ENCODE data around the gene PPP1R1C. TPM values are rescaled to one million over a fixed set of nuclear protein-coding genes. Genes with fewer than 3 reads are reported as not detected.

The PPP1R1C gene
- total and polyA plus RNA-seq, 2 of the 13 experiments (the other 11 are each of a cell fraction or from before 2014, with no cell fraction given) = 1.5 to 3.5 TPM

- intact Hi-C loops (cut with micrococcal nuclease; ENCODE audit: unreplicated experiment) = no loop called here
- no TSS peak for BruUV-seq (replicated peaks)
- Histone ChIP-seq H2AFZ (ENCODE audit: low read length) (no peak overlapping the region), H3K27ac (ENCODE audit: extremely low read length, insufficient read depth, low read length) (no peak overlapping the region), H3K9me3 (ENCODE audit: low read length) (no peaks in the 10 kb centered on the region), H3K36me3 (replicated peaks in 1 of 2; ENCODE audit: control insufficient read depth in 1 of 2, insufficient read depth in 2 of 2, low read length in 2 of 2) (no peaks in the 10 kb centered on the region), H4K20me1 (ENCODE audit: insufficient read depth, low read length) (no peaks in the 10 kb centered on the region), H3K79me2 (ENCODE audit: insufficient read depth, low read length) (no peaks in the 10 kb centered on the region), H3K27me3 (ENCODE audit: control insufficient read depth in 1 of 2, insufficient read depth in 2 of 2, low read length in 2 of 2) (no peaks in the 10 kb centered on the region), H3K9ac (ENCODE audit: insufficient read depth, low read depth, low read length) (no peak overlapping the region), H3K4me2 (ENCODE audit: low read depth, low read length) (no peak overlapping the region), H3K4me3 (replicated peaks in 1 of 3; ENCODE audit: insufficient read depth in 1 of 3, low read depth in 2 of 3, low read length in 3 of 3) (no peak overlapping the region), H3K4me1 (ENCODE audit: insufficient read depth, low read length) (no peaks in the 10 kb centered on the region)
- WGBS (ENCODE audit: low lambda C conversion rate) = 0% methylated on average over 1 of the region's 1 CpG
- in situ Hi-C loops (cut with HindIII; ENCODE audit: extremely low pct_ligation_motif_present, low pct_unique_long_range_greater_than_20kb) = no loop called here
- no peak for TF ChIP-seq CAMTA2 (CRISPR knock-in tag; IDR thresholded peaks at IDR 0.05; ENCODE audit: borderline replicate concordance)
- no peak for TF ChIP-seq DBP (CRISPR knock-in tag; IDR thresholded peaks at IDR 0.05; ENCODE audit: not compliant biosample characterization)
- no peak for TF ChIP-seq FOXA3 (CRISPR knock-in tag; IDR thresholded peaks at IDR 0.05)
- no peak for TF ChIP-seq ZNF232 (CRISPR knock-in tag; IDR thresholded peaks at IDR 0.05; ENCODE audit: borderline replicate concordance)
- TF ChIP-seq KDM2A (CRISPR knock-in tag; IDR thresholded peaks at IDR 0.05; ENCODE audit: borderline replicate concordance, low read depth) = no peak
- TF ChIP-seq NCOR1 (IDR thresholded peaks at IDR 0.05; ENCODE audit: borderline replicate concordance, low read length) = no peak
- no peak for TF ChIP-seq ATF3 (CRISPR knock-in tag; IDR thresholded peaks at IDR 0.05)
- ATAC-seq = no peak
- POLR2A ChIA-PET = no interaction called here
- CTCF ChIA-PET (ENCODE audit: low intra/inter-chr PET ratio, low total read pairs) = no interaction called here
- no peak for FAIRE-seq
- DNase-seq (ENCODE audit: low spot score) = no peak
Measured at GRCh38 chr2:182133195-182133891, 147.7 kb downstream of the PPP1R1C start.

GRCh38 chr2:182134201-182134600 is 148.5 kb downstream of the PPP1R1C start:
- BruUV-seq (replicated peaks) = no TSS peak
- no peaks in the 10 kb centered on the region for H3K9me3 ChIP-seq (ENCODE audit: low read length)
- no peak overlapping the region for H2AFZ ChIP-seq (ENCODE audit: low read length)
- no peak for ATAC-seq
- in situ Hi-C loops (cut with HindIII; ENCODE audit: extremely low pct_ligation_motif_present, low pct_unique_long_range_greater_than_20kb) (no loop called here), intact Hi-C loops (cut with micrococcal nuclease; ENCODE audit: unreplicated experiment) (no loop called here)
- no peaks in the 10 kb centered on the region for H4K20me1 ChIP-seq (ENCODE audit: insufficient read depth, low read length)
- H3K27me3 ChIP-seq (ENCODE audit: control insufficient read depth in 1 of 2, insufficient read depth in 2 of 2, low read length in 2 of 2) = no peaks in the 10 kb centered on the region
- WGBS (ENCODE audit: low lambda C conversion rate) = 0% methylated on average over 1 of the region's 1 CpG
- DNase-seq (ENCODE audit: low spot score) = no peak
- no peak overlapping the region for H3K9ac ChIP-seq (ENCODE audit: insufficient read depth, low read depth, low read length)
- POLR2A ChIA-PET = no interaction called here
- H3K27ac ChIP-seq (ENCODE audit: extremely low read length, insufficient read depth, low read length) = no peak overlapping the region
- no peak overlapping the region for H3K4me2 ChIP-seq (ENCODE audit: low read depth, low read length)
- FAIRE-seq = no peak
- no peaks in the 10 kb centered on the region for H3K4me1 ChIP-seq (ENCODE audit: insufficient read depth, low read length)
- H3K36me3 ChIP-seq (replicated peaks in 1 of 2; ENCODE audit: control insufficient read depth in 1 of 2, insufficient read depth in 2 of 2, low read length in 2 of 2) = no peaks in the 10 kb centered on the region
- H3K79me2 ChIP-seq (ENCODE audit: insufficient read depth, low read length) = no peaks in the 10 kb centered on the region
- no peak overlapping the region for H3K4me3 ChIP-seq (replicated peaks in 1 of 3; ENCODE audit: insufficient read depth in 1 of 3, low read depth in 2 of 3, low read length in 3 of 3)
- CTCF ChIA-PET (ENCODE audit: low intra/inter-chr PET ratio, low total read pairs) = no interaction called here
- TF ChIP-seq NFYB (CRISPR knock-in tag; IDR thresholded peaks at IDR 0.05) = no peak
- no peak for TF ChIP-seq ZNF776 (CRISPR knock-in tag; IDR thresholded peaks at IDR 0.05)
- TF ChIP-seq DRAP1 (CRISPR knock-in tag; IDR thresholded peaks at IDR 0.05) = no peak
- TF ChIP-seq ZNF276 (CRISPR knock-in tag; IDR thresholded peaks at IDR 0.05; ENCODE audit: low read depth) = no peak
- TF ChIP-seq MTF1 (CRISPR knock-in tag; IDR thresholded peaks at IDR 0.05) = no peak
- TF ChIP-seq ZNF672 (CRISPR knock-in tag; IDR thresholded peaks at IDR 0.05) = no peak
- no peak for TF ChIP-seq GATA4 (IDR thresholded peaks at IDR 0.05; ENCODE audit: borderline replicate concordance, low read depth)
- no peak for TF ChIP-seq HBP1 (CRISPR knock-in tag; IDR thresholded peaks at IDR 0.05; ENCODE audit: low read depth)
